Left lung (tissue), 14 donors: Measurements from ENCODE around the gene MIS18BP1. TPM values are rescaled to one million over a fixed set of nuclear protein-coding genes. Genes with fewer than 3 reads are reported as not detected.
"Not testable (repeated sequence)": the region's sequence is repeated elsewhere in the genome, so short reads cannot be mapped to it uniquely, and the experiment has no call there.

ENCODE experiments used
- ATAC-seq: fragments of 200-7000 bp; cut with Tn5 transposase; one replicate; pipeline ENCODE4 v1.9.1; 2020; ENCODE audit warnings: moderate library complexity
- DNase-seq, 4 donors: peaks; one replicate each; pipeline ENCODE4 v3.0.0-alpha.2; 2013 to 2020
- H3K27ac ChIP-seq, 2 donors: fragments of 200-600 bp; sonication (generic) in 1 of 2; one replicate each; pipeline versions ENCODE4 v1.5.0 to v1.8.0; 2020 to 2021
- H3K27me3 ChIP-seq, 2 donors: fragments of 200-600 bp; sonication (generic) in 1 of 2; one replicate each; pipeline versions ENCODE4 v1.5.0 to v1.8.0; 2020 to 2021
- H3K36me3 ChIP-seq, 2 donors: fragments of 200-600 bp; sonication (generic) in 1 of 2; one replicate each; pipeline versions ENCODE4 v1.5.0 to v1.8.0; 2020 to 2021
- H3K4me1 ChIP-seq, 2 donors: fragments of 200-600 bp; one replicate each; pipeline ENCODE4 v1.8.0; 2021
- H3K4me3 ChIP-seq, 2 donors: fragments of 200-600 bp; sonication (generic) in 1 of 2; one replicate each; pipeline versions ENCODE4 v1.5.0 to v1.8.0; 2020 to 2021; ENCODE audit warnings: mild to moderate bottlenecking in 1 of 2
- H3K9me3 ChIP-seq, 2 donors: fragments of 200-600 bp; sonication (generic) in 1 of 2; one replicate each; pipeline versions ENCODE4 v1.5.0 to v1.8.0; 2020 to 2021
- CTCF ChIP-seq, 2 donors: fragments of 200-600 bp; sonication (generic) in 1 of 2; IDR thresholded peaks; one replicate each; pipeline versions ENCODE4 v1.5.0 to v1.8.0; 2021; ENCODE audit warnings: antibody characterized with exemption in 2 of 2
- intact Hi-C, 2 donors: fragments of 100-400 bp; cut with DNase I; formaldehyde crosslinking; loops; one replicate each; pipeline versions ENCODE4 v1.11.2 to v1.14.2; 2022
- long read RNA-seq, 12 donors: library from polyadenylated mRNA in 2 of 12; unstranded in 2 of 12; transcript quantifications; one replicate each; pipeline ENCODE4 v2.0.0 and lab custom pipeline, GENCODE V29; 2019 to 2026
- polyA plus RNA-seq, 6 donors: library from polyadenylated mRNA; unstranded; fragments of 120-200 nt; gene quantifications; one replicate each; pipeline ENCODE4 v1.2.1, GENCODE V29; 2013; ENCODE audit not compliant: insufficient read length in 6 of 6
- total RNA-seq, 2 donors: library from RNA; stranded (reverse); fragmentation: NEBNext Ultra II Directional; extraction: Animal tissue kit (Norgen Biotek cat#: 25700); gene quantifications; one replicate each; pipeline ENCODE4 v1.2.1, GENCODE V29; 2021
- donor health status: DM: no; HTN: yes; CAD: no.
- donor health status: DM: no; HTN: no; CAD: no.

The MIS18BP1 gene
- total RNA-seq (10 to 100 TPM; 22.2 to 22.3 TPM), polyA plus RNA-seq (10 to 100 TPM; 40.4 to 74.6 (median 60.2) TPM)
- long read RNA-seq, donor 1, transcript MIS18BP1-206 (3 exons, 793 nt) = major isoform, 13 of 27 reads
- long read RNA-seq, donor 1, partial matches to known transcripts = 13 of 27 reads
- long read RNA-seq, donor 1, other reads (novel, unspliced or antisense) = 0 of 27 reads
- long read RNA-seq, donor 2, full-length matches to known transcripts = 14 of 27 reads
- long read RNA-seq, donor 2, partial matches to known transcripts = 13 of 27 reads
- long read RNA-seq, donor 2, other reads (novel, unspliced or antisense) = 0 of 27 reads
- long read RNA-seq, donor 3, full-length matches to known transcripts = 10 of 16 reads
- long read RNA-seq, donor 3, partial matches to known transcripts = 6 of 16 reads
- long read RNA-seq, donor 3, other reads (novel, unspliced or antisense) = 0 of 16 reads
- long read RNA-seq, donor 4, partial matches to known transcripts = 8 of 12 reads
- long read RNA-seq, donor 4, other reads (novel, unspliced or antisense) = 2 of 12 reads
- long read RNA-seq, donor 5, partial matches to known transcripts = 0 of 4 reads
- long read RNA-seq, donor 5, other reads (novel, unspliced or antisense) = 0 of 4 reads
- long read RNA-seq, donor 6, transcript MIS18BP1-206 (3 exons, 793 nt) = major isoform, 9 of 17 reads
- long read RNA-seq, donor 6, partial matches to known transcripts = 7 of 17 reads
- long read RNA-seq, donor 6, other reads (novel, unspliced or antisense) = 0 of 17 reads
- long read RNA-seq, donor 7, full-length matches to known transcripts = 3 of 3 reads
- long read RNA-seq, donor 7, partial matches to known transcripts = 0 of 3 reads
- long read RNA-seq, donor 7, other reads (novel, unspliced or antisense) = 0 of 3 reads
- long read RNA-seq, donor 8, partial matches to known transcripts = 0 of 2 reads
- long read RNA-seq, donor 8, other reads (novel, unspliced or antisense) = 0 of 2 reads
- long read RNA-seq, donor 9 = 0 reads
- long read RNA-seq, donor 10, partial matches to known transcripts = 4 of 4 reads
- long read RNA-seq, donor 10, other reads (novel, unspliced or antisense) = 0 of 4 reads
- long read RNA-seq, donor 11, full-length matches to known transcripts = 7 of 7 reads
- long read RNA-seq, donor 11, partial matches to known transcripts = 0 of 7 reads
- long read RNA-seq, donor 11, other reads (novel, unspliced or antisense) = 0 of 7 reads
- long read RNA-seq, donor 12, transcript MIS18BP1-206 (3 exons, 793 nt) = major isoform, 7 of 7 reads
- long read RNA-seq, donor 12, partial matches to known transcripts = 0 of 7 reads
- long read RNA-seq, donor 12, other reads (novel, unspliced or antisense) = 0 of 7 reads

DNA sequence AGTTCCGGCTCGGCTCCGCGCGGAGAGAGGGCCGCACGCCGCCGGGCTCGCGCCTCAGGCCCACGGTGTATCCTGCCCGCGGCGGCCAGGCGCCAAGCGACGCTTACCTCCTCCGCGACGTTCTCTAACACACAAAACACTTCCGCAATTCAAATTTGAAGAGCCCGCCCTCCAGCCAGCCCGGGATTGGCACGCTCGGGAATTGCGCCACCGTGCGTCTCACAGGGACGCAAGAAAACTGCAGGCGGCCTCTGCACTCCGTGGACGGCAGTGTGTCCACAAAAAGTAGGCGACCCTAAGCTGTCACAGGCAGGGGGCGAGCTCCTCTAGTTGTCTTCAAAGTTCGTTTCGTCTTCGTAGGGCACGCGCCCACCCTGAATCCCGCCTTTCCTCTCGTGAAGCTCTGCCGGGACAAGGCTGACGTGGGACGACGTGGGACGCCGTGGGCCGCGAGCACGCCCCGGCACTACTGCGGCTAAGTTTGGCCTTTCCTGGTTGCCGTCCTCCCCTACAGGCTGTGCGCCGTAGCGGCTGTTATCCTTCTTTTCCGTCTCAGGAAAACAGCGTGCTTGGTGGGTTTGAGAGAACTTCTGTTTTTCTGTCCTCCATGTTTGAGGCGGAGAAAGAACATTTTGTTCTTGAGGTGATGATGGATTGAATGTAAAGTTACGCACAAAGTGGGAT is at the start of gene MIS18BP1:
MIS18BP1 (minus strand) TSS at position 133 of the 684 bp plus-strand sequence. CDS start 5,916 bp downstream, outside the sequence.
- Histone ChIP-seq H3K4me1 (peaks cover 5 to 57% of the 10 kb centered on the region in 2 donors), H3K36me3 (no peaks in the 10 kb centered on the region), H3K4me3 (peak within 1 kb of the TSS; percentile 66 to 68), H3K27ac (peak within 1 kb of the TSS; percentile 94 to 95), H3K27me3 (no peaks in the 10 kb centered on the region), H3K9me3 (peaks cover 0 to 11% of the 10 kb centered on the region in 2 donors)
- intact Hi-C loops = no loop called here
- ATAC-seq = peak; percentile 93
- peak; percentile 97 to 98 (median 97) for DNase-seq
- peak; percentile 62 to 76 for TF ChIP-seq CTCF (IDR thresholded peaks at IDR 0.05)

GRCh38 chr14:45298423-45299117 is 45.6 kb upstream of the MIS18BP1 start:
- DNase-seq = no peak
- TF ChIP-seq CTCF (IDR thresholded peaks at IDR 0.05) = no peak
- Histone ChIP-seq H3K27me3 (no peaks in the 10 kb centered on the region), H3K9me3 (peaks cover 0 to 5% of the 10 kb centered on the region in 2 donors), H3K36me3 (no peaks in the 10 kb centered on the region), H3K4me3 (no peak overlapping the region), H3K27ac (no peak overlapping the region), H3K4me1 (no peaks in the 10 kb centered on the region)
- intact Hi-C loops = no loop called here
- ATAC-seq = no peak

DNA sequence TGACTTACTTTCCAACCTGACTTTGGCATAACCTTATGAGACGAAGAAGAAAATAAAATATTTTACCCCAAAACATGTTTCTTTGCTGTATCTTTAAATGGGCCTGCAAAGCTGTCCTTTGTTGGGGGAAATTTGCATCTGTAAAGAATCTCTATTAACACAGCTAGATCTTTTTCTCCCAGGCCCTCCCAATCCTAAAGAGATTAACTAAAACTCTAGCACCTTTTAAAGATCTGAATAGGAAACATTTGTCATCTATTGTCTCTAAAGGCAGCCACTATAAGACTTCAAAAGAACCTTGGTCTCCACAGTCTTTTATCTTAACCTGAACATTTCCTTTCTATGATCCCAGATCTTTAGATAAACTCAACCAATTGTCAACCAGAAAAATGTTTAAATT is 41.8 kb upstream of the MIS18BP1 start:
- intact Hi-C loops, H3K9me3 ChIP-seq, H3K4me1 ChIP-seq, H3K27ac ChIP-seq, H3K27me3 ChIP-seq, DNase-seq, H3K4me3 ChIP-seq, ATAC-seq, H3K36me3 ChIP-seq: not testable (repeated sequence)

GRCh38 chr14:45290547-45290946 is 37.5 kb upstream of the MIS18BP1 start:
- H3K27ac ChIP-seq = no peak overlapping the region
- H3K27me3 ChIP-seq = no peaks in the 10 kb centered on the region
- no peak for TF ChIP-seq CTCF (IDR thresholded peaks at IDR 0.05)
- no peak for ATAC-seq
- intact Hi-C loops = no loop called here
- no peaks in the 10 kb centered on the region for H3K9me3 ChIP-seq
- DNase-seq = no peak
- no peaks in the 10 kb centered on the region for H3K36me3 ChIP-seq
- no peaks in the 10 kb centered on the region for H3K4me1 ChIP-seq
- H3K4me3 ChIP-seq = no peak overlapping the region
